Endometrial microvascular endothelial cells (primary cell): ENCODE data around the gene KCNS1. TPM values are rescaled to one million over a fixed set of nuclear protein-coding genes. Genes with fewer than 3 reads are reported as not detected.

Experiments used
- in situ Hi-C: cut with HindIII; loops from 2 replicates; pipeline ENCODE4 v1.10.0; 2017; ENCODE audit warnings: low sequenced_read_pairs, low pct_unique_long_range_greater_than_20kb; ENCODE audit errors: inconsistent ontology term
- total RNA-seq: library from RNA; depleted of rRNA; stranded (reverse); fragments of >200 nt; gene quantifications from one replicate; pipeline ENCODE4 v1.2.3, GENCODE V29; 2015; ENCODE audit errors: inconsistent ontology term

Gene KCNS1
- total RNA-seq, 1 donor from 2014 or later = not detected

GRCh38 chr20:45111285-45111684 is 10.4 kb upstream of the KCNS1 start:
- in situ Hi-C loops = no loop called here

- in situ Hi-C loops = no loop called here
Measured at GRCh38 chr20:45110301-45110700, 9.4 kb upstream of the KCNS1 start.

GRCh38 chr20:45109634-45110033 is 8.7 kb upstream of the KCNS1 start:
- in situ Hi-C loops = no loop called here

- in situ Hi-C loops = no loop called here
Measured at GRCh38 chr20:45105317-45105716, 4.4 kb upstream of the KCNS1 start.

- in situ Hi-C loops = no loop called here
Measured at GRCh38 chr20:45104786-45105185, 3.9 kb upstream of the KCNS1 start.

- in situ Hi-C loops = no loop called here
Measured at GRCh38 chr20:45103072-45103471, 2.1 kb upstream of the KCNS1 start.

GRCh38 chr20:45101333-45101850 is 465 bp upstream of the KCNS1 start:
- in situ Hi-C loops = no loop called here

GRCh38 chr20:45098103-45098773 is 2.7 kb downstream of the KCNS1 start:
- in situ Hi-C loops = loop anchor here (25.0 kb wide), 1 partner anchor 189 kb away; no protein-coding TSS in a partner anchor

- in situ Hi-C loops = loop anchor here (25.0 kb wide), 1 partner anchor 190 kb away; no protein-coding TSS in a partner anchor
Measured at GRCh38 chr20:45097485-45098102, 3.3 kb downstream of the KCNS1 start.

GRCh38 chr20:45096781-45097180 is 4.1 kb downstream of the KCNS1 start:
- in situ Hi-C loops = loop anchor here (25.0 kb wide), 1 partner anchor 191 kb away; no protein-coding TSS in a partner anchor

GRCh38 chr20:45095805-45096238 is 5.1 kb downstream of the KCNS1 start:
- in situ Hi-C loops = loop anchor here (25.0 kb wide), 1 partner anchor 191 kb away; no protein-coding TSS in a partner anchor

GRCh38 chr20:45094864-45095574 is 5.9 kb downstream of the KCNS1 start:
- in situ Hi-C loops = loop anchor here (25.0 kb wide), 1 partner anchor 192 kb away; no protein-coding TSS in a partner anchor

- in situ Hi-C loops = loop anchor here (25.0 kb wide), 1 partner anchor 193 kb away; no protein-coding TSS in a partner anchor
Measured at GRCh38 chr20:45094201-45094600, 6.7 kb downstream of the KCNS1 start.

- in situ Hi-C loops = loop anchor here (25.0 kb wide), 1 partner anchor 194 kb away; no protein-coding TSS in a partner anchor
Measured at GRCh38 chr20:45092898-45093297, 8.0 kb downstream of the KCNS1 start.

- in situ Hi-C loops = loop anchor here (25.0 kb wide), 1 partner anchor 196 kb away; no protein-coding TSS in a partner anchor
Measured at GRCh38 chr20:45091366-45091765, 9.6 kb downstream of the KCNS1 start.

GRCh38 chr20:45090481-45090880 is 10.4 kb downstream of the KCNS1 start:
- in situ Hi-C loops = loop anchor here (25.0 kb wide), 1 partner anchor 197 kb away; no protein-coding TSS in a partner anchor

- in situ Hi-C loops = loop anchor here (25.0 kb wide), 1 partner anchor 199 kb away; no protein-coding TSS in a partner anchor
Measured at GRCh38 chr20:45088247-45088646, 12.7 kb downstream of the KCNS1 start.

- in situ Hi-C loops = loop anchor here (25.0 kb wide), 1 partner anchor 199 kb away; no protein-coding TSS in a partner anchor
Measured at GRCh38 chr20:45087814-45088213, 13.1 kb downstream of the KCNS1 start.
